Measurements from ENCODE around the gene TEX9.

DNA sequence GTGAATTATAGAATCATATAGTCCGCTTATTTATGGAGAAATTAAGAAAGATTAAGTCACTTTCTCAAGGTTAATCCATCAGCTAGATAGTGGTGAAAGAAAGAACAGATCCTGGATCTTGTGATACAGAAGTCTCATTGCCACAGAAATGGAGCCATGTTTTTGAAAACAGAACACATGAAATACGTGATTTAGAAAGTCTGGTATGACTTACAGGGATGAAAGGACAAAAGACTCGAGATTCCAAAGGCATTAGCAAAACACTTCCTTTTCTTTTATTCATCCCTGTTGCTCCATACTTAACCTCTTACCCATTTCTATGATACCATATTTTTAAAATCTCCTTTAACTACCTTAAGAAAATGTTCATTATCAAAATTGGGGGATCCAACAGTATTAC lies 40.0 kb upstream of the TEX9 start:
- TF ChIP-seq, protein P1, sequence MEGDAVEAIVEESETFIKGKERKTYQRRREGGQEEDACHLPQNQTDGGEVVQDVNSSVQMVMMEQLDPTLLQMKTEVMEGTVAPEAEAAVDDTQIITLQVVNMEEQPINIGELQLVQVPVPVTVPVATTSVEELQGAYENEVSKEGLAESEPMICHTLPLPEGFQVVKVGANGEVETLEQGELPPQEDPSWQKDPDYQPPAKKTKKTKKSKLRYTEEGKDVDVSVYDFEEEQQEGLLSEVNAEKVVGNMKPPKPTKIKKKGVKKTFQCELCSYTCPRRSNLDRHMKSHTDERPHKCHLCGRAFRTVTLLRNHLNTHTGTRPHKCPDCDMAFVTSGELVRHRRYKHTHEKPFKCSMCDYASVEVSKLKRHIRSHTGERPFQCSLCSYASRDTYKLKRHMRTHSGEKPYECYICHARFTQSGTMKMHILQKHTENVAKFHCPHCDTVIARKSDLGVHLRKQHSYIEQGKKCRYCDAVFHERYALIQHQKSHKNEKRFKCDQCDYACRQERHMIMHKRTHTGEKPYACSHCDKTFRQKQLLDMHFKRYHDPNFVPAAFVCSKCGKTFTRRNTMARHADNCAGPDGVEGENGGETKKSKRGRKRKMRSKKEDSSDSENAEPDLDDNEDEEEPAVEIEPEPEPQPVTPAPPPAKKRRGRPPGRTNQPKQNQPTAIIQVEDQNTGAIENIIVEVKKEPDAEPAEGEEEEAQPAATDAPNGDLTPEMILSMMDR (IDR thresholded peaks at IDR 0.05; ENCODE audit: low read depth, low read length), result no peak
- no peak for TF ChIP-seq EZH2phosphoT487 (IDR thresholded peaks at IDR 0.05; ENCODE audit: low read depth)
